ENCODE measurements around the gene PRKCG. TPM values are rescaled to one million over a fixed set of nuclear protein-coding genes. Genes with fewer than 3 reads are reported as not detected.

PRKCG gene
- total and polyA plus RNA-seq, 4 donors = 0.02 to 0.63 (median 0.18) TPM; not detected in 1

- Histone ChIP-seq H3K36me3 (ENCODE audit: control insufficient read depth in 4 of 4, insufficient read depth in 4 of 4, low read length in 4 of 4) (peaks cover 14 to 23% (median 19%) of the 10 kb centered on the region in 4 donors), H3K27ac (ENCODE audit: low read depth in 1 of 2, low read length in 1 of 2) (no peak overlapping the region), H3K9ac (ENCODE audit: insufficient read depth in 1 of 2, low read length in 2 of 2) (no peak overlapping the region), H3K4me1 (ENCODE audit: control insufficient read depth in 5 of 5, insufficient read depth in 5 of 5, low read length in 5 of 5) (peaks cover 0 to 14% (median 7%) of the 10 kb centered on the region in 5 donors), H3K4me3 (no peak overlapping the region), H3K9me3 (ENCODE audit: control insufficient read depth in 4 of 4, insufficient read depth in 3 of 4, low read length in 3 of 4) (no peaks in the 10 kb centered on the region), H3K27me3 (ENCODE audit: control insufficient read depth in 3 of 3, insufficient read depth in 3 of 3, low read length in 2 of 3) (peaks cover 0 to 18% (median 16%) of the 10 kb centered on the region in 3 donors)
- 73 to 91% methylated on average over 6 of the region's 6 CpGs for WGBS, 2 donors
- DNase-seq (no peak), ATAC-seq (ENCODE audit: insufficient read depth, low FRiP score) (no peak)
- no peak for TF ChIP-seq CTCF (IDR thresholded peaks at IDR 0.05; ENCODE audit: control extremely low read depth, extremely low read depth)
These were observed 5.3 kb upstream of the PRKCG start for GRCh38 chr19:53876651-53877224.

- H3K4me1 ChIP-seq (ENCODE audit: control insufficient read depth in 5 of 5, insufficient read depth in 5 of 5, low read length in 5 of 5) = peaks cover 0 to 16% (median 11%) of the 10 kb centered on the region in 5 donors
- peaks cover 14 to 23% (median 19%) of the 10 kb centered on the region in 4 donors for H3K36me3 ChIP-seq (ENCODE audit: control insufficient read depth in 4 of 4, insufficient read depth in 4 of 4, low read length in 4 of 4)
- TF ChIP-seq CTCF (IDR thresholded peaks at IDR 0.05; ENCODE audit: control extremely low read depth, extremely low read depth) = no peak
- DNase-seq (no peak), ATAC-seq (ENCODE audit: insufficient read depth, low FRiP score) (no peak)
- H3K27me3 ChIP-seq (ENCODE audit: control insufficient read depth in 3 of 3, insufficient read depth in 3 of 3, low read length in 2 of 3) = peaks cover 0 to 19% (median 19%) of the 10 kb centered on the region in 3 donors
- H3K4me3 ChIP-seq = no peak overlapping the region
- no peak overlapping the region for H3K9ac ChIP-seq (ENCODE audit: insufficient read depth in 1 of 2, low read length in 2 of 2)
- no peak overlapping the region for H3K27ac ChIP-seq (ENCODE audit: low read depth in 1 of 2, low read length in 1 of 2)
- H3K9me3 ChIP-seq (ENCODE audit: control insufficient read depth in 4 of 4, insufficient read depth in 3 of 4, low read length in 3 of 4) = no peaks in the 10 kb centered on the region
- WGBS, 2 donors = 77 to 84% methylated on average over 10 of the region's 10 CpGs
These were observed 4.6 kb upstream of the PRKCG start for GRCh38 chr19:53877361-53877766.

GRCh38 chr19:53878776-53879139, 3.2 kb upstream of the PRKCG start:
- no peaks in the 10 kb centered on the region for H3K9me3 ChIP-seq (ENCODE audit: control insufficient read depth in 4 of 4, insufficient read depth in 3 of 4, low read length in 3 of 4)
- peak overlapping the region; percentile 43 to 50 for H3K9ac ChIP-seq (ENCODE audit: insufficient read depth in 1 of 2, low read length in 2 of 2)
- DNase-seq (no peak), ATAC-seq (ENCODE audit: insufficient read depth, low FRiP score) (no peak)
- no peak overlapping the region for H3K27ac ChIP-seq (ENCODE audit: low read depth in 1 of 2, low read length in 1 of 2)
- peaks cover 0 to 13% (median 11%) of the 10 kb centered on the region in 5 donors for H3K4me1 ChIP-seq (ENCODE audit: control insufficient read depth in 5 of 5, insufficient read depth in 5 of 5, low read length in 5 of 5)
- H3K36me3 ChIP-seq (ENCODE audit: control insufficient read depth in 4 of 4, insufficient read depth in 4 of 4, low read length in 4 of 4) = peaks cover 10 to 17% (median 13%) of the 10 kb centered on the region in 4 donors
- H3K4me3 ChIP-seq = peak overlapping the region; percentile 35
- peaks cover 0 to 30% (median 23%) of the 10 kb centered on the region in 3 donors for H3K27me3 ChIP-seq (ENCODE audit: control insufficient read depth in 3 of 3, insufficient read depth in 3 of 3, low read length in 2 of 3)
- WGBS, 2 donors = 30 to 43% methylated on average over 12 of the region's 12 CpGs
- TF ChIP-seq CTCF (IDR thresholded peaks at IDR 0.05; ENCODE audit: control extremely low read depth, extremely low read depth) = no peak

Measured in lung (tissue), 12 donors.